OCI-LY7 (cell line): ENCODE data around the gene ABCA3. TPM values are rescaled to one million over a fixed set of nuclear protein-coding genes. Genes with fewer than 3 reads are reported as not detected.

Source experiments
- BruUV-seq: library from RNA; stranded (reverse); fragments of 400-500 nt; replicated peaks from 2 replicates; lab custom pipeline; 2021; lab: Mats Ljungman, UMichigan
- CTCF ChIA-PET: fragments of 300-600 bp; sonication (Branson Sonifier 250); formaldehyde crosslinking; loops from one replicate; lab custom pipeline; 2022; ENCODE audit warnings: antibody characterized with exemption; ENCODE audit not compliant: unreplicated experiment; lab: Charles Lee
- POLR2A ChIA-PET: fragments of 300-600 bp; sonication (Branson Sonifier 250); formaldehyde crosslinking; loops from one replicate; lab custom pipeline; 2022; ENCODE audit warnings: antibody characterized with exemption; lab: Charles Lee
- DNase-seq: peaks from one replicate; pipeline ENCODE4 v3.0.0-alpha.2; 2015; ENCODE audit warnings: low spot score
- H2AFZ ChIP-seq: fragments of 200-600 bp; sonication (generic), shearing (Covaris generic); 2 replicates; pipeline ENCODE4 v1.6.1; 2014; ENCODE audit warnings: mild to moderate bottlenecking, antibody characterized with exemption, low read length, moderate library complexity
- H3K27ac ChIP-seq: fragments of 200-600 bp; sonication (generic); 2 replicates; pipeline ENCODE4 v1.5.1; 2014; ENCODE audit warnings: mixed run types, low read depth, mild to moderate bottlenecking, moderate library complexity, low read length, inconsistent platforms; ENCODE audit not compliant: poor library complexity, severe bottlenecking
- H3K36me3 ChIP-seq: fragments of 200-600 bp; sonication (generic); 2 replicates; pipeline ENCODE4 v1.6.1; 2014; ENCODE audit warnings: mild to moderate bottlenecking, antibody characterized with exemption, low read length, moderate library complexity, mixed read lengths; ENCODE audit not compliant: insufficient read depth
- H3K4me1 ChIP-seq: fragments of 200-600 bp; sonication (generic); 2 replicates; pipeline ENCODE4 v1.5.1; 2014; ENCODE audit warnings: mild to moderate bottlenecking, low read length; ENCODE audit not compliant: insufficient read depth, poor library complexity, severe bottlenecking
- H3K4me2 ChIP-seq: fragments of 200-600 bp; sonication (generic); 2 replicates; pipeline ENCODE4 v1.6.1; 2014; ENCODE audit warnings: mild to moderate bottlenecking, low read length
- H3K4me3 ChIP-seq: fragments of 200-600 bp; sonication (generic); 2 replicates; pipeline ENCODE4 v1.5.1; 2014; ENCODE audit warnings: mild to moderate bottlenecking, low read depth, low read length; ENCODE audit not compliant: poor library complexity, severe bottlenecking
- H3K79me2 ChIP-seq: fragments of 200-600 bp; sonication (generic); 2 replicates; pipeline ENCODE4 v1.6.1; 2016; ENCODE audit warnings: low read depth, mild to moderate bottlenecking, low read length, moderate library complexity, mixed read lengths; ENCODE audit not compliant: insufficient read depth
- H3K9me2 ChIP-seq: fragments of 200-600 bp; sonication (generic); 2 replicates; pipeline ENCODE4 v1.6.1; 2016; ENCODE audit warnings: mild to moderate bottlenecking, low read length, mixed read lengths; ENCODE audit not compliant: insufficient read depth
- H3K9me3 ChIP-seq: fragments of 200-600 bp; sonication (generic); 2 replicates; pipeline ENCODE4 v1.6.1; 2014; ENCODE audit warnings: mild to moderate bottlenecking, mixed run types, low read length, mixed read lengths
- H4K20me1 ChIP-seq: fragments of 200-600 bp; sonication (generic); 2 replicates; pipeline ENCODE4 v1.6.1; 2014; ENCODE audit warnings: mild to moderate bottlenecking, antibody characterized with exemption, low read length, moderate library complexity, mixed read lengths; ENCODE audit not compliant: insufficient read depth
- EZH2phosphoT487 ChIP-seq: fragments of 200-600 bp; sonication (generic); IDR thresholded peaks from 2 replicates; pipeline ENCODE4 v1.6.1; 2018; ENCODE audit warnings: low read depth, borderline replicate concordance, mild to moderate bottlenecking, mixed run types, antibody characterized with exemption, low read length, moderate library complexity, mixed read lengths
- intact Hi-C: fragments of 100-400 bp; cut with micrococcal nuclease; formaldehyde crosslinking; loops from one replicate; pipeline ENCODE4 v1.10.0; 2022; ENCODE audit not compliant: unreplicated experiment
- total RNA-seq, 2 experiments: library from RNA; depleted of rRNA in 1 of 2; stranded (reverse); fragments of >200 nt in 1 of 2; shearing (Covaris generic) in 1 of 2; gene quantifications; 2 replicates each; pipeline ENCODE4 v1.2.3, GENCODE V29; 2014 to 2022
- TF ChIP-seq, protein P1 (sequence below): fragments of 200-600 bp; sonication (generic); conservative IDR thresholded peaks from 2 replicates; pipeline ENCODE4 v1.5.1; 2014; ENCODE audit warnings: mild to moderate bottlenecking, antibody characterized with exemption, low read length, moderate library complexity, mixed read lengths

ABCA3 gene
- total RNA-seq, 2 experiments from 2014 or later, result 0.23 TPM; not detected in 1

GRCh38 chr16:2285731-2286191 is 54.8 kb downstream of the ABCA3 start:
- BruUV-seq, result no TSS peak
- Histone ChIP-seq H3K9me3 (no peaks in the 10 kb centered on the region), H3K27ac (no peak overlapping the region), H3K4me2 (no peak overlapping the region), H3K9me2 (no peaks in the 10 kb centered on the region), H2AFZ (no peak overlapping the region), H4K20me1 (no peaks in the 10 kb centered on the region; the same call in 1 of the 2 replicates), H3K36me3 (no peaks in the 10 kb centered on the region), H3K4me3 (no peak overlapping the region), H3K79me2 (no peaks in the 10 kb centered on the region), H3K4me1 (no peaks in the 10 kb centered on the region)
- POLR2A ChIA-PET, result no interaction called here
- no peak for DNase-seq
- intact Hi-C loops, result no loop called here
- TF ChIP-seq, protein P1, sequence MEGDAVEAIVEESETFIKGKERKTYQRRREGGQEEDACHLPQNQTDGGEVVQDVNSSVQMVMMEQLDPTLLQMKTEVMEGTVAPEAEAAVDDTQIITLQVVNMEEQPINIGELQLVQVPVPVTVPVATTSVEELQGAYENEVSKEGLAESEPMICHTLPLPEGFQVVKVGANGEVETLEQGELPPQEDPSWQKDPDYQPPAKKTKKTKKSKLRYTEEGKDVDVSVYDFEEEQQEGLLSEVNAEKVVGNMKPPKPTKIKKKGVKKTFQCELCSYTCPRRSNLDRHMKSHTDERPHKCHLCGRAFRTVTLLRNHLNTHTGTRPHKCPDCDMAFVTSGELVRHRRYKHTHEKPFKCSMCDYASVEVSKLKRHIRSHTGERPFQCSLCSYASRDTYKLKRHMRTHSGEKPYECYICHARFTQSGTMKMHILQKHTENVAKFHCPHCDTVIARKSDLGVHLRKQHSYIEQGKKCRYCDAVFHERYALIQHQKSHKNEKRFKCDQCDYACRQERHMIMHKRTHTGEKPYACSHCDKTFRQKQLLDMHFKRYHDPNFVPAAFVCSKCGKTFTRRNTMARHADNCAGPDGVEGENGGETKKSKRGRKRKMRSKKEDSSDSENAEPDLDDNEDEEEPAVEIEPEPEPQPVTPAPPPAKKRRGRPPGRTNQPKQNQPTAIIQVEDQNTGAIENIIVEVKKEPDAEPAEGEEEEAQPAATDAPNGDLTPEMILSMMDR, result no peak
- no peak for TF ChIP-seq EZH2phosphoT487
- CTCF ChIA-PET, result no interaction called here

DNA sequence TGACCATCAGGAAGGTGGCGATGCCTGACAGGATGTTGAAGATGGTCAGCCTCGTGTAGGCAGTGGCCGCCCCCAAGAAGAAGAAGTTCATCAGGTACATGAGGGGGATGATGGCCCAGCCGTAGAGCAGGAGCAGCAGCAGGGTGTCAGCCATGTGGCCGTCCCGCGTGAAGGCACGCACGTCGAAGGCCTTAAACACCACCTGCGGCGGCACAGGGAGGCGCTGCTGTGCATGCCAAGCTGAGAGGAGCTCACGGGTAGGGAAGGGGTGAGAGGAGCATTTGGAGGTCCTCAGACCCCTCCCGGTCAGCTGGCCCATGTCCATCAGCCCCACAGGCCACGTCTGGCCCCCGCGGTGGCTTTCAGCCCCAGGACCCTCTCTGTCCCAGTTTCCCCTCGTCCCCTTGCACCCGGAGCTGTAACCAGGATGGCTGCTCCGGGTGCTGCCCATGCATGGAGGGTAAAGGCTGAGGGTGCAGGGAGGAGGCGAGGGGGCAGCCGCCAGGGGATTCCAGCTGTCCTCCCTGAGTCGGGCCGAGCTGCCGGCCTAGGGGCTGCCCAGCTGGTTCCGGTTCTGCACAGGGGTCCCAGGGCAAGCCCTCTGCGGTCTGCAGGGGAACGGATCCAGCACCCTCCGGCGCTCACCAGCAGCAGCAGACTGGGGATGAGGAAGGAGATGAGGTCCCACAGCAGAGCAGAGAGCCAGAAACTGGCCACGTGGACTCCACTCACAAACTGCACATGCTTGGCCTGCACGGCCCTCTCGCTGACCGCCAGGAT is 55.5 kb downstream of the ABCA3 start:
- no peak overlapping the region for H3K4me3 ChIP-seq
- ChIA-PET CTCF (no interaction called here), POLR2A (no interaction called here)

More for the DNA sequence above, 55.5 kb downstream of the ABCA3 start:
- H3K9me3 ChIP-seq, result no peaks in the 10 kb centered on the region
- H2AFZ ChIP-seq, result no peak overlapping the region
- no peak for DNase-seq
- H3K27ac ChIP-seq, result no peak overlapping the region
- no peaks in the 10 kb centered on the region for H3K9me2 ChIP-seq
- intact Hi-C loops, result no loop called here
- TF ChIP-seq, protein P1, result no peak
- no peak for TF ChIP-seq EZH2phosphoT487
- H3K79me2 ChIP-seq, result no peaks in the 10 kb centered on the region
- H3K4me2 ChIP-seq, result no peak overlapping the region
- BruUV-seq, result no TSS peak
- H3K4me1 ChIP-seq, result no peaks in the 10 kb centered on the region
- no peaks in the 10 kb centered on the region; the same call in 1 of the 2 replicates for H4K20me1 ChIP-seq
- no peaks in the 10 kb centered on the region for H3K36me3 ChIP-seq
